ENCODE results near the gene ZNF217.
"Not testable (repeated sequence)": the region's sequence is repeated elsewhere in the genome, so short reads cannot be mapped to it uniquely, and the experiment has no call there.

Gene ZNF217

DNA sequence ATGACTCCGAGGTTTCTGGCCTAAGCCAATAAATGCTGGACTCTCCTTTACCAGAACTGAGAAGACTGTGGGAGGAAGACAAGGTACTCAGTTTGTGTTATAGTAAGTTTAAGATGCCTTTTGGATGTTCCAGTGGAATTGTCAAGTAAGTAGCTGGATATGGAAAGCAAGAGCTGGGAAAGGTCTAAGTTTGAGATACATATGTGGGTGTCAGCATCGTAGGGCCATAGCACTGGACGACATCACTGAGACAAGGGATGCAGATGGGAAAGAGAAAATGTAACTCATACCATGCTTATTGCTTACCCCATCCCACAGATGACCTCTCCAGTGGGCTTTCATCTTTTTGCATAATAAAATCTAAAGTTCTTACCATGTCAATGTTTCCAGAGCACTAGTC, 45.5 kb upstream of the ZNF217 start:
- H3K4me1 ChIP-seq (ENCODE audit: low read depth, poor library complexity, severe bottlenecking), result peaks cover 30% of the 10 kb centered on the region
- H3K27me3 ChIP-seq (ENCODE audit: insufficient read depth, low read depth), result no peaks in the 10 kb centered on the region
- no peaks in the 10 kb centered on the region for H3K36me3 ChIP-seq (ENCODE audit: insufficient read depth)
- H3K79me2 ChIP-seq (ENCODE audit: insufficient read depth, low read depth), result no peaks in the 10 kb centered on the region
- H3K4me2 ChIP-seq, result no peak overlapping the region
- TF ChIP-seq, protein P1, sequence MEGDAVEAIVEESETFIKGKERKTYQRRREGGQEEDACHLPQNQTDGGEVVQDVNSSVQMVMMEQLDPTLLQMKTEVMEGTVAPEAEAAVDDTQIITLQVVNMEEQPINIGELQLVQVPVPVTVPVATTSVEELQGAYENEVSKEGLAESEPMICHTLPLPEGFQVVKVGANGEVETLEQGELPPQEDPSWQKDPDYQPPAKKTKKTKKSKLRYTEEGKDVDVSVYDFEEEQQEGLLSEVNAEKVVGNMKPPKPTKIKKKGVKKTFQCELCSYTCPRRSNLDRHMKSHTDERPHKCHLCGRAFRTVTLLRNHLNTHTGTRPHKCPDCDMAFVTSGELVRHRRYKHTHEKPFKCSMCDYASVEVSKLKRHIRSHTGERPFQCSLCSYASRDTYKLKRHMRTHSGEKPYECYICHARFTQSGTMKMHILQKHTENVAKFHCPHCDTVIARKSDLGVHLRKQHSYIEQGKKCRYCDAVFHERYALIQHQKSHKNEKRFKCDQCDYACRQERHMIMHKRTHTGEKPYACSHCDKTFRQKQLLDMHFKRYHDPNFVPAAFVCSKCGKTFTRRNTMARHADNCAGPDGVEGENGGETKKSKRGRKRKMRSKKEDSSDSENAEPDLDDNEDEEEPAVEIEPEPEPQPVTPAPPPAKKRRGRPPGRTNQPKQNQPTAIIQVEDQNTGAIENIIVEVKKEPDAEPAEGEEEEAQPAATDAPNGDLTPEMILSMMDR (conservative IDR thresholded peaks at IDR 0.05; ENCODE audit: low read depth, low read length), result no peak
- no peak overlapping the region for H3K27ac ChIP-seq
- no peak overlapping the region for H3K9ac ChIP-seq
- no peak overlapping the region for H2AFZ ChIP-seq (ENCODE audit: low read depth)
- H3K4me3 ChIP-seq (IDR thresholded peaks at IDR 0.05; ENCODE audit: insufficient read depth, low read depth, low read length), result no peak overlapping the region
- H4K20me1 ChIP-seq (ENCODE audit: insufficient read depth), result no peaks in the 10 kb centered on the region

DNA sequence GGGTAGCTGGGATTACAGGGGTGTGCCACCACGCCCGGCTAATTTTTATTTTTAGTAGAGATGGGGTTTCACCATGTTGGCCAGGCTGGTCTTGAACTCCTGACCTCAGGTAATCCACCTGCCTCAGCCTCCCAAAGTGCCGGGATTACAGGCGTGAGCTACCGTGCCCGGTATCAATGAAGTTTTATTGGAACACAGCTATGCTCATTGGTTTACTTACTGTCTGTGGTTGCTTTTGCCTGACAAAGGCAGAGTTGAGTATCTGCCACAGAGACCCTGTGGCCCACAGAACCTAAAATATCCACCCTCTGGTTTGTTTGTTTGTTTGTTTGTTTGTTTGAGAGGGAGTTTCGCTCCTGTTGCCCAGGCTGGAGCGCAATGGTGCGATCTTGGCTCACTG, 43.7 kb upstream of the ZNF217 start:
- not testable (repeated sequence) for H3K36me3 ChIP-seq (ENCODE audit: insufficient read depth); H2AFZ ChIP-seq (ENCODE audit: low read depth); H3K4me2 ChIP-seq; H3K4me3 ChIP-seq (IDR thresholded peaks at IDR 0.05; ENCODE audit: insufficient read depth, low read depth, low read length); H4K20me1 ChIP-seq (ENCODE audit: insufficient read depth); H3K9ac ChIP-seq; H3K27ac ChIP-seq; H3K79me2 ChIP-seq (ENCODE audit: insufficient read depth, low read depth); H3K27me3 ChIP-seq (ENCODE audit: insufficient read depth, low read depth)
- H3K4me1 ChIP-seq (ENCODE audit: low read depth, poor library complexity, severe bottlenecking), result peaks cover 11% of the 10 kb centered on the region

DNA sequence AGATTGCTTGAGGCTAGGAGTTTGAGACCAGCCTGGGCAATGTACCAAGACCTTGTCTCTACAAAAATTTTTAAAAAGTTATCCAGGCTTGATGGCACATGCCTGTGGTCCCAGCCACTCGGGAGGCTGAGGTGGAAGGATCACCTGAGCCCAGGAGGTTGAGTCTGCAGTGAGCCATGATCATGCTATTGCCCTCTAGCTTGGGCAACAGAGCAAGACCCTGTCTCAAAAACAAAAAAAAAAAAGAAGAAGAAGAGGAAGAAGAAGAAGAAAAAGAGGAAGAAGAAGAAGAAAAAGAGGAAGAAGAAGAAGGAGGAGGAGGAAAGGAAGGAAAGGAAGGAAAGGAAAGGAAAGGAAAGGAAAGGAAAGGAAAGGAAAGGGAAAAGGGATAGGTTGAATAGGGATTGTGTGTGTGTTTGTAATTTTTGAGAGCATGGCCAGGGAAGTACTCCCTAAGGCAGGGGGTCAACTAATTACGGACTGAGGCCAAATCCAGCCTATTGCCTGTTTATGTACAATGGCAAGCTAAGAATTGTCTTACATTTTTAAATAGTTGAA, 43.0 kb upstream of the ZNF217 start:
- Histone ChIP-seq H2AFZ (ENCODE audit: low read depth) (no peak overlapping the region), H3K4me1 (ENCODE audit: low read depth, poor library complexity, severe bottlenecking) (peaks cover 4% of the 10 kb centered on the region)

DNA sequence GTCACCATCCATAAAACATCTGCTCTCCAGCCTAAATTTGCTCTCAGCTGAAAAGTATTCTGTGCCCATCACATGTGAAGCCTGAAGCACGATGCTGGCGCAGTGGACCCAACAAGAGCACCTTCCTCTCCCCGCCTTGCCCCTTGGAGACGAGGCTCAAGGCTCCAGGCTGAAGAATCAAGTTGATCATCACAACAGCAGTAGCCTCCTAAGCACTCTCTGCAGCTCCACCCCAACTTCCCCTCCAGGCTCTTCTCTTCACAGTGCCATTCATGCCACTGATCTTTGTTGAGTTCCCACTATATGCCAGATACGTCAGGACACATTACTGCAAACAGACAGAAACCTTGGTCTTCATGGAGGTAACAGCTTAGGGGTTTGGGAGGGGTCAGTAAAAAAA, 41.6 kb upstream of the ZNF217 start:
- Histone ChIP-seq H3K4me2 (no peak overlapping the region), H2AFZ (ENCODE audit: low read depth) (no peak overlapping the region), H3K36me3 (ENCODE audit: insufficient read depth) (no peaks in the 10 kb centered on the region), H3K4me1 (ENCODE audit: low read depth, poor library complexity, severe bottlenecking) (no peaks in the 10 kb centered on the region), H3K79me2 (ENCODE audit: insufficient read depth, low read depth) (no peaks in the 10 kb centered on the region), H3K4me3 (IDR thresholded peaks at IDR 0.05; ENCODE audit: insufficient read depth, low read depth, low read length) (no peak overlapping the region), H3K27me3 (ENCODE audit: insufficient read depth, low read depth) (no peaks in the 10 kb centered on the region), H3K27ac (no peak overlapping the region), H3K9ac (no peak overlapping the region), H4K20me1 (ENCODE audit: insufficient read depth) (no peaks in the 10 kb centered on the region)
- TF ChIP-seq, protein P1 (conservative IDR thresholded peaks at IDR 0.05; ENCODE audit: low read depth, low read length), result no peak

More for the DNA sequence above, 43.0 kb upstream of the ZNF217 start:
- Histone ChIP-seq H3K36me3 (ENCODE audit: insufficient read depth) (no peaks in the 10 kb centered on the region), H3K27ac (no peak overlapping the region), H3K27me3 (ENCODE audit: insufficient read depth, low read depth) (no peaks in the 10 kb centered on the region), H4K20me1 (ENCODE audit: insufficient read depth) (no peaks in the 10 kb centered on the region), H3K79me2 (ENCODE audit: insufficient read depth, low read depth) (no peaks in the 10 kb centered on the region), H3K4me3 (IDR thresholded peaks at IDR 0.05; ENCODE audit: insufficient read depth, low read depth, low read length) (no peak overlapping the region), H3K9ac (no peak overlapping the region), H3K4me2 (no peak overlapping the region)
- TF ChIP-seq, protein P1 (conservative IDR thresholded peaks at IDR 0.05; ENCODE audit: low read depth, low read length), result no peak

DNA sequence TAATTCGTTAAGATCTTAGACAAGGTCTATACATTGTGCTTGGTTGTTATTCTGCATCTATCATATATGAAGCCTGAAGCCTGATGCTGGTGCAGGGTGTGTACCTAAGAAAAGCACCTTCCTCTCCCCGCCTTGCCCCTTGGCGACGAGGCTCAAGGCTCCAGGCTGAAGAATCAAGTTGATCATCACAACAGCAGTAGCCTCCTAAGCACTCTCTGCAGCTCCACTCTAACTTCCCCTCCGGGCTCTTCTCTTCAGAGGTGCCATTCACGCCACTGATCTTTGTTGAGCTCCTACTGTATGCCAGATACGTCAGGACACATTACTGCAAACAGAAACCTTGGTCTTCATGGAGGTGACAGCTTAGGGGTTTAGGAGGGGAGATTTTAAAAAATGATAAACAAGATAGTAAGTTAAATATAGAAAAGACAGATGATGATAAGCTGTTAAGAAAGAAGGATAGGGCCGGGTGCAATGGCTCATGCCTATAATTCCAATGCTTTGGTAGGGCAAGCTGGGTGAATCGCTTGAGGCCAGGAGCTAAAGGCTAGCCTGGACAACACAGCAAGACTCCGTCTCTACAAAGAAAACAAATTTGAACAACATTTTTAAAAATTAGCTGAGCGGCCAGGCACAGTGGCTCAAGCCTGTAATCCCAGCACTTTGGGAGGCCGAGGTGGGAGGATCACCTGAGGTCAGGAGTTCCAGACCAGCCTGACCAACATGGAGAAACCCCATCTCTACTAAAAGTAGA, 38.4 kb upstream of the ZNF217 start:
- Histone ChIP-seq H3K4me3 (IDR thresholded peaks at IDR 0.05; ENCODE audit: insufficient read depth, low read depth, low read length) (no peak overlapping the region), H3K36me3 (ENCODE audit: insufficient read depth) (no peaks in the 10 kb centered on the region), H3K4me2 (no peak overlapping the region), H3K27me3 (ENCODE audit: insufficient read depth, low read depth) (no peaks in the 10 kb centered on the region), H3K4me1 (ENCODE audit: low read depth, poor library complexity, severe bottlenecking) (no peaks in the 10 kb centered on the region), H3K27ac (no peak overlapping the region), H2AFZ (ENCODE audit: low read depth) (no peak overlapping the region), H3K9ac (no peak overlapping the region), H4K20me1 (ENCODE audit: insufficient read depth) (no peaks in the 10 kb centered on the region), H3K79me2 (ENCODE audit: insufficient read depth, low read depth) (no peaks in the 10 kb centered on the region)
- TF ChIP-seq, protein P1 (conservative IDR thresholded peaks at IDR 0.05; ENCODE audit: low read depth, low read length), result no peak

All from KMS-11 (cell line).